Right lung (tissue), 5 donors: ENCODE data around the gene C20orf204. TPM values are rescaled to one million over a fixed set of nuclear protein-coding genes. Genes with fewer than 3 reads are reported as not detected.
A peak's percentile ranks its signal among the peaks of the same experiment; 100 is the strongest.
"Not testable (repeated sequence)": the region's sequence is repeated elsewhere in the genome, so short reads cannot be mapped to it uniquely, and the experiment has no call there.

Experiments used
- DNase-seq, 2 donors: peaks; one replicate each; pipeline ENCODE4 v3.0.0-alpha.2; 2013
- polyA plus RNA-seq, 5 donors: library from polyadenylated mRNA; unstranded; fragments of 120-200 nt; gene quantifications; one replicate each; pipeline versions ENCODE4 v1.2.1 to v1.2.3, GENCODE V29; 2013; ENCODE audit warnings: inconsistent platforms in 1 of 5, low replicate concordance in 1 of 5; ENCODE audit not compliant: insufficient read length in 5 of 5, insufficient read depth in 1 of 5

The C20orf204 gene
- polyA plus RNA-seq, 5 donors = 0.66 to 1.7 (median 1.1) TPM

DNA sequence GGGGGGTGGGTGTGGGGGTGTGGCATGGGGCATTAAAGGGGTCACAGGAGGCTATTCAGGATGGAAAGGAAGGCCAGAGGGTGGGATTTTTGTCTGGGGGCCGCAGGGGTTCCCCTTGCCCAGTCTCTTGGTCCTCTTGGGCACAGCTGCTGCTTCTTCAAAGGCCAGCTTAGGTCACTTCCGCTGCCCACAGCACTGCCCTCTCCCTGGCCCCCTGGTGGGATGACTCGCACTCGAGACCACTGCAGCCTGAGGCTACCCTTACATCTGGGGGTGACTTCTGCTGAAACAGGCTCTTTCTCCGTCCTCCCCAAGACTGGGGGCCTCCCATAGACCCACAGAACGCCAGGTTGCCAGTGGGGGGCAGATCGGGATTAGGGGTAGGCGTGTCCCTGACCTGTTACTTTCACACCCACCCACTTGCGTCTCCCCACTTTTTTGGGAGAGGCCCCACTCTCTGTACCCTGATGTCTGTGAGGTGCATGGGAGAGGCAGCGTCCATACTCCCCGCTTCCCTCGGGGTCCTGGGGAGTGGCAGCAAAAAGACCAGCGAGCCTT lies 46.9 kb downstream of the C20orf204 start:
- no peak for DNase-seq

DNA sequence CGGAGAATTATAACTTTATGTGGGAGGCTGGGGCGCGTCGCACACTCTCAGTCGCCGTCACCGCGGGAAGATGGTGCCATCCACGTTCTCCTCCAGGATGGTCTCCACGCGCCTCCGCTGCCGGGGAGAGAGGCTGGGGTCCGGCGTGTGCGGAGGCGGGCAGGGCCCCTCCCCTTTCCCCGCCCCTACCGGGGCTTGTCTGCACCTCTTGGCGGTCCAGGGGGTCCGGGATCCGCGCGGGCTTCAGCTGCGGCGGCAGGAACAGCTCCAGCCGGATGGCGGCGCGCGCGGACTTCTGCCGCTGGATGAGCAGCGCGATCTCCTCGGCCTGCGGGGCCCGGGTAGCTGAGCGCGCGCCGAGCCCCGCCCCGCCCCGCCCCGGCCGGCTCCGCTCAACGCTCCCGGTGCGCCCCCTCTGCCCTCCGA lies 47.4 kb downstream of the C20orf204 start:
- DNase-seq = peak; percentile 63 to 69

DNA sequence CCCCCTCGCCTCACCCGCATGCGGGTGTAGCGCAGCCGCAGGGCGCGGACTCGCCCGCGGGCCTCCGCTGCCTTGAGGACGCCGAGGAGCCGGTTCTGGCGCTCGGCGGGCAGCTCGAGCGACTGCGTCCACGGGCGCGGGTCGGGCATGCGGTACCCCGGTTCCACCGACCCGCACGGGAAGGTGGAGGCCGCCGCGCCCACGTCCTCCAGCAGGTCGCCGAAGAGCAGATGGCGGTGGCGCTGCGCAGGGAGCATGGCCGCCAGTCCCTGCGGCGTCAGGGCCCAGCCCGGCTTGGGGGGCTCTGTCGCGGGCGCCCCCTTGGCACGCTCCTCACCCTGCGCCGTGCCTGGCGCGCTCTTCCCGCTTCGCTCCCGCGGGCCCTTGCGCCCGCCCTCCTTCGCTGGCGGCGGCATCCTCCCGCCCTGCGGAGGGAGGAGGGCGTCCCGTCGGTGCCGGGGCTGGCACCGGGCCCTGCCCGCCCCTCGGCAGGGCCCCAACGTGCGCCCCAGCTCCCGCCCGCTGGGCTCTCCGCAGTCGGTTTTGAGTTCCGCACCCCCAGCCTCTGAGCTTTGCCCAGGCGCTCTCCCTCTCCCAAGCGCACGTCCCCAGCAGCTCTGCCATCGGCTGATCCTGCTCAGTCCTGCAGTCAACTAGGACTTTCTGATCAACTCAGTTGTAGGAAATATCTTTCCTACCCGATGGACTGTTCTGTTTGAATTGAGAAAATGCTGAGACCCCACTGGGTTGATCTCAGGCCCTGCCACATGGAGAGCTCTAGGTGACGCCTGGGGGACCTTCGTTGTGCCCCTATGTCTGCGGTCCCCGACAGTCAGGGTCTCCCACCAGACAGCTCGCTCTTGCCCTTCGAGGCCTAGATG lies 48.1 kb downstream of the C20orf204 start, which contains the start of gene LKAAEAR1:
LKAAEAR1 (minus strand) TSS at position 595 of the 881 bp plus-strand sequence; CDS start at position 416, 179 bp downstream.
- DNase-seq = no peak

DNA sequence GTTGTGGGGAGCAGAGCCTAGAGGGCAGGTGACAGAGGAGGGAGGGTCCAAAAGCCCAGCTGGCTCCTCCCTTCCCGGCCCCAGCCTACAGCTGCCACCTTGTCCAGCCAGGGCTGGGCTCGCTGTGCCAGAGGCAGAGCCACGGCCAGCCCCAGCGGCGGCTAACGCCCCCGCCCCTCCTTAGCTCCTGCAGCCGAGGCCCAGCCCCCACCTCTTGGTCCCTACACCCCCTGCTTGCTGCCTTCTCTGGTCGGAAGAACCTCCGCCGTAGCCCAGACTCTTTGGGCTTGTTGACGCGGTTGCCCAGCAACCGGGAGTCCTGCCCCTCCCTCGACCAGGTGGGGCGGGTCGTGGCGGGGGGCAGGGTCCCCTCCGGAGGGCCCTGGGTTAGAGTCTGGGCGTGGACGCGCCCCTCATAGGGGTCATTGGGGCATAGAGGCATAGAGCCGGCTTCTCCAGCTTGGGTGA lies 48.7 kb downstream of the C20orf204 start:
- no peak for DNase-seq

DNA sequence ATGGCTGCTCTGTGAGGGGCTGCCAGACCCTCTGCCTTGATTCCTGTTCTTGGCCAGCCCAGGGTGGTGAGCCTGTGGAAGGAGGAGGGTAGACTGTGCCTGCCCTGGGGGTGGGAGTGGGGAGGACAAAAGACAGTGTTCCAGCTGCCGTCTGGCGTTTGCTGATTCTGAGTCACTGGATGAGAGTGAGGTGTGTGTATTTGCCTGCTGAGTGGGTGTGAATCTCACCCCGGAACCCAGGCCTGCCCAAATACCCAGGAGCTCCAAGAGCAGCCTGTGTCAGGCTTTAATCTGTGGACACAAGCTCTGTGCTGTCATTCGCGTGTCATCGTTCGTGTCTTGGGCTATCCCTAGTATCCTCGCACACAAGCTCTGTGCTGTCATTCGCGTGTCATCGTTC lies 50.8 kb downstream of the C20orf204 start:
- no peak for DNase-seq

DNA sequence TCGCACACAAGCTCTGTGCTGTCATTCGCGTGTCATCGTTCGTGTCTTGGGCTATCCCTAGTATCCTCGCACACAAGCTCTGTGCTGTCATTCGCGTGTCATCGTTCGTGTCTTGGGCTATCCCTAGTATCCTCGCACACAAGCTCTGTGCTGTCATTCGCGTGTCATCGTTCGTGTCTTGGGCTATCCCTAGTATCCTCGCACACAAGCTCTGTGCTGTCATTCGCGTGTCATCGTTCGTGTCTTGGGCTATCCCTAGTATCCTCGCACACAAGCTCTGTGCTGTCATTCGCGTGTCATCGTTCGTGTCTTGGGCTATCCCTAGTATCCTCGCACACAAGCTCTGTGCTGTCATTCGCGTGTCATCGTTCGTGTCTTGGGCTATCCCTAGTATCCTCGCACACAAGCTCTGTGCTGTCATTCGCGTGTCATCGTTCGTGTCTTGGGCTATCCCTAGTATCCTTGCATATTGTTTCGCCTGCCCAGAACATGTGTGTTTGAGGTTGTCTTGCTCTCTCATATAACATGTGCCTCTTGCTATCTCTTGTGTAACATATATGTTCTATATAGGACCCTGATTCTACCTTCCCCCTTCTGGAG lies 51.3 kb downstream of the C20orf204 start:
- not testable (repeated sequence) for DNase-seq

DNA sequence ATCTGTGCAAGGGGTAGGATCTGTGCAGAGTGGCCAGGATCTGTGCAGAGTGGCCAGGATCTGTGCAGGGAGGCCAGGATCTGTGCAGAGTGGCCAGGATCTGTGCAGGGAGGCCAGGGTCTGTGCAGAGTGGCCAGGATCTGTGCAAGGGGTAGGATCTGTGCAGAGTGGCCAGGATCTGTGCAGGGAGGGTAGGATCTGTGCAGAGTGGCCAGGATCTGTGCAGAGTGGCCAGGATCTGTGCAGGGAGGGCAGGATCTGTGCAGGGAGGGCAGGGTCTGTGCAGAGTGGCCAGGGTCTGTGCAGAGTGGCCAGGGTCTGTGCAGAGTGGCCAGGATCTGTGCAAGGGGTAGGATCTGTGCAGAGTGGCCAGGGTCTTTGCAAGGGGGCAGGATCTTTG lies 52.6 kb downstream of the C20orf204 start:
- DNase-seq = not testable (repeated sequence)

Other genes with a start within 250 kb of the C20orf204 start
- 10 to 100 TPM in 3 of 5 donors, 1 to 10 TPM in 2; 8.0 to 15.7 (median 10.3) TPM for gene ZBTB46, start 204.9 kb upstream of the C20orf204 start, polyA plus RNA-seq
- gene ABHD16B, start 174.7 kb upstream of the C20orf204 start, polyA plus RNA-seq = not detected
- 10 to 100 TPM; 81.9 to 93.7 (median 86.7) TPM for gene TPD52L2, start 170.9 kb upstream of the C20orf204 start, polyA plus RNA-seq
- gene DNAJC5, start 141.1 kb upstream of the C20orf204 start, polyA plus RNA-seq = 10 to 100 TPM; 16.2 to 32.5 (median 22.3) TPM
- gene UCKL1, start 79.8 kb upstream of the C20orf204 start, polyA plus RNA-seq = 10 to 100 TPM; 41.7 to 65.3 (median 56.1) TPM
- gene ZNF512B, start 66.3 kb upstream of the C20orf204 start, polyA plus RNA-seq = 10 to 100 TPM; 19.5 to 36.5 (median 26.2) TPM
- gene SAMD10, start 56.5 kb upstream of the C20orf204 start, polyA plus RNA-seq = 10 to 100 TPM in 1 of 5 donors, 1 to 10 TPM in 4; 5.9 to 11.0 (median 8.7) TPM
- 10 to 100 TPM; 64.3 to 87.1 (median 75.6) TPM for gene PRPF6, start 55.0 kb upstream of the C20orf204 start, polyA plus RNA-seq
- 10 to 100 TPM; 11.2 to 28.8 (median 13.7) TPM for gene SOX18, start 13.5 kb downstream of the C20orf204 start, polyA plus RNA-seq
- gene TCEA2, start 27.0 kb downstream of the C20orf204 start, polyA plus RNA-seq = 100 to 1,000 TPM in 1 of 5 donors, 10 to 100 TPM in 4; 55.7 to 102 (median 79.6) TPM
- gene RGS19, start 43.3 kb downstream of the C20orf204 start, polyA plus RNA-seq = 10 to 100 TPM in 1 of 5 donors, 1 to 10 TPM in 4; 5.7 to 14.9 (median 7.6) TPM
- gene OPRL1, start 43.9 kb downstream of the C20orf204 start, polyA plus RNA-seq = 1 to 10 TPM; 1.8 to 2.6 (median 2.4) TPM
- gene LKAAEAR1, start 48.2 kb downstream of the C20orf204 start, polyA plus RNA-seq = 1 to 10 TPM in 1 of 5 donors, under 1 TPM in 2, not detected in 2; 0.30 to 1.3 (median 0.54) TPM
- not detected for gene NPBWR2, start 71.4 kb downstream of the C20orf204 start, polyA plus RNA-seq
- under 1 TPM; 0.13 to 0.43 (median 0.24) TPM for gene MYT1, start 128.3 kb downstream of the C20orf204 start, polyA plus RNA-seq
- gene PCMTD2, start 219.6 kb downstream of the C20orf204 start, polyA plus RNA-seq = 100 to 1,000 TPM in 4 of 5 donors, 10 to 100 TPM in 1; 86.2 to 166 (median 138) TPM